Lower leg skin (tissue), 3 donors: ENCODE measurements around the gene HSF5.

Experiments used
- CTCF ChIP-seq, 3 donors: fragments of 450-650 bp; IDR thresholded peaks; one replicate each; pipeline ENCODE4 v1.5.1; 2016; ENCODE audit warnings: antibody characterized with exemption in 3 of 3, mild to moderate bottlenecking in 3 of 3, moderate library complexity in 2 of 3
- POLR2A ChIP-seq, 2 donors: fragments of 450-650 bp; IDR thresholded peaks; one replicate each; pipeline ENCODE4 v1.6.1; 2016 to 2017; ENCODE audit warnings: antibody characterized with exemption in 2 of 2, mild to moderate bottlenecking in 1 of 2, moderate library complexity in 1 of 2

GRCh38 chr17:58400826-58401225 is 87.4 kb downstream of the HSF5 start:
- TF ChIP-seq CTCF (IDR thresholded peaks at IDR 0.05): no peak
- no peak for TF ChIP-seq POLR2A (IDR thresholded peaks at IDR 0.05)
